ENCODE measurements around the gene PAX3. TPM values are rescaled to one million over a fixed set of nuclear protein-coding genes. Genes with fewer than 3 reads are reported as not detected.

The PAX3 gene
- total and polyA plus RNA-seq, 9 donors = not detected

DNA sequence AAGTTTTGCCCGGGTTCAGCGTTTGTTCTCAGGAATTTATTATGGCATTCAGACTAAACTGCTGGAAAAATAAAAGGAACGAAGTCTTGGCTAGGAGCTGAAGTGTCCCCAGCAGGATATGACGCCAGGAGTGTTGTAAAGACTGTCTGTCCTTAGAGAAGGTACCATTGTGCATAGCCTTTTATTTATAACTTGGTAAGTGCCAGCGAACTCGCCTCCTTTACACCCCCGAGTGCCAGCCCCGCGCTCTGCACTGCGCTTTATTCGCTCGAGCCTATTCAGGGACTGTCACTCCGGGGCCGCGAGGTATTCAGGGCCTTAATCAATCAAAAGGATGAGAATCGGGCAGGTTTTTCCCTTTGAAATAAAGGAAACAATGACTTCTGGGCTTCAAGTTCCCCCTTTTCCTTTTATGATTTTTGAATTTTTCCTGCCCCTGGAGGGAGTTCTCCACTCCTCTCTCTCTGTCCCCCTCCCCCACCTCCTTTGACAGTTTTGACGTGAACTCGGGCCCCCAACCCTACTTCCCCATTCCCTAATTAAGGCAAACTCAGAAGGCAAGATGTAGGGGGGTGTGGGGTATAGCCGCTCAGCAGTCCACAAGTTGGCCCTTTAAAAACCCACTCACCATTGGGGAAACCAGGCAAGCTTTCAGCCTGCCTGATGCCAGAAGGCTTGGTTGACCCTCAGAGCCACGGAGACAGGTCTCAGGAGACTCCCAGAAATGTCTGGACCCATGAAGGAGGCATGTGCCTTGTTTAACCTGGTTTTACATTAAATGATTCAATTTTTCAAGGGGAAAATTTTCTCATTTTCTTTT lies 1.3 kb upstream of the PAX3 start:
- TF ChIP-seq POLR2A (IDR thresholded peaks at IDR 0.05) = no peak
- TF ChIP-seq, protein P1, sequence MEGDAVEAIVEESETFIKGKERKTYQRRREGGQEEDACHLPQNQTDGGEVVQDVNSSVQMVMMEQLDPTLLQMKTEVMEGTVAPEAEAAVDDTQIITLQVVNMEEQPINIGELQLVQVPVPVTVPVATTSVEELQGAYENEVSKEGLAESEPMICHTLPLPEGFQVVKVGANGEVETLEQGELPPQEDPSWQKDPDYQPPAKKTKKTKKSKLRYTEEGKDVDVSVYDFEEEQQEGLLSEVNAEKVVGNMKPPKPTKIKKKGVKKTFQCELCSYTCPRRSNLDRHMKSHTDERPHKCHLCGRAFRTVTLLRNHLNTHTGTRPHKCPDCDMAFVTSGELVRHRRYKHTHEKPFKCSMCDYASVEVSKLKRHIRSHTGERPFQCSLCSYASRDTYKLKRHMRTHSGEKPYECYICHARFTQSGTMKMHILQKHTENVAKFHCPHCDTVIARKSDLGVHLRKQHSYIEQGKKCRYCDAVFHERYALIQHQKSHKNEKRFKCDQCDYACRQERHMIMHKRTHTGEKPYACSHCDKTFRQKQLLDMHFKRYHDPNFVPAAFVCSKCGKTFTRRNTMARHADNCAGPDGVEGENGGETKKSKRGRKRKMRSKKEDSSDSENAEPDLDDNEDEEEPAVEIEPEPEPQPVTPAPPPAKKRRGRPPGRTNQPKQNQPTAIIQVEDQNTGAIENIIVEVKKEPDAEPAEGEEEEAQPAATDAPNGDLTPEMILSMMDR (IDR thresholded peaks at IDR 0.05) = no peak
- TF ChIP-seq EP300 (IDR thresholded peaks at IDR 0.05) = no peak
- Histone ChIP-seq H3K27ac (no peak overlapping the region), H3K9me3 (no peaks in the 10 kb centered on the region), H3K27me3 (peaks cover 7% of the 10 kb centered on the region), H3K4me3 (no peak overlapping the region), H3K36me3 (no peaks in the 10 kb centered on the region), H3K4me1 (ENCODE audit: insufficient read depth) (peaks cover 2% of the 10 kb centered on the region)
- WGBS, 3 donors = 8 to 12% (median 11%) methylated on average over 20 of the region's 20 CpGs
- intact Hi-C loops (cut with DNase I) = no loop called here
- DNase-seq = no peak

DNA sequence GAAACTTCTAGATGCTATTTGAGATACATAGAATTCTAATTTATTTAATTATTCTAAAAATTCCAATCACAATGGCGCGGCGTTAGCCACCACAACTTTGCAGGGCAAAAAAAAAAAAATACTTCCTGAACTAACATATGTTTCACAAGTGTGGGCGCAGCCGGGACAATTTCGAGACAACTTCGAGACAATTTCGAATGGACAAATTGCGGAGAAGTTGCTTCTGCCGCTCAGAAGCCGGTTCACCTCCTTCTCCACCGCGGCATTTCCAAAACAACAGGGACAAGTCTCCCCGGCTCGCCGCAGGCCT lies 842 bp downstream of the PAX3 start:
- 11 to 13% (median 12%) methylated on average over 16 of the region's 16 CpGs for WGBS, 3 donors
- intact Hi-C loops (cut with DNase I) = no loop called here
- H3K27me3 ChIP-seq = peaks cover 4% of the 10 kb centered on the region
- no peaks in the 10 kb centered on the region for H3K36me3 ChIP-seq
- H3K27ac ChIP-seq = no peak overlapping the region
- TF ChIP-seq, protein P1 (IDR thresholded peaks at IDR 0.05) = no peak
- TF ChIP-seq EP300 (IDR thresholded peaks at IDR 0.05) = no peak
- TF ChIP-seq POLR2A (IDR thresholded peaks at IDR 0.05) = no peak
- no peaks in the 10 kb centered on the region for H3K4me1 ChIP-seq (ENCODE audit: insufficient read depth)
- no peak for DNase-seq
- H3K9me3 ChIP-seq = no peaks in the 10 kb centered on the region
- H3K4me3 ChIP-seq = no peak overlapping the region

GRCh38 chr2:222297600-222297935 lies 1.2 kb downstream of the PAX3 start:
- H3K27ac ChIP-seq = no peak overlapping the region
- no peak overlapping the region for H3K4me3 ChIP-seq
- no peak for DNase-seq
- TF ChIP-seq POLR2A (IDR thresholded peaks at IDR 0.05) (no peak), EP300 (IDR thresholded peaks at IDR 0.05) (no peak)
- TF ChIP-seq, protein P1 (IDR thresholded peaks at IDR 0.05) = no peak
- H3K36me3 ChIP-seq = no peaks in the 10 kb centered on the region
- H3K4me1 ChIP-seq (ENCODE audit: insufficient read depth) = no peaks in the 10 kb centered on the region
- intact Hi-C loops (cut with DNase I) = no loop called here
- WGBS, 3 donors = 12 to 23% (median 13%) methylated on average over 6 of the region's 6 CpGs
- no peaks in the 10 kb centered on the region for H3K9me3 ChIP-seq
- peaks cover 4% of the 10 kb centered on the region for H3K27me3 ChIP-seq

DNA sequence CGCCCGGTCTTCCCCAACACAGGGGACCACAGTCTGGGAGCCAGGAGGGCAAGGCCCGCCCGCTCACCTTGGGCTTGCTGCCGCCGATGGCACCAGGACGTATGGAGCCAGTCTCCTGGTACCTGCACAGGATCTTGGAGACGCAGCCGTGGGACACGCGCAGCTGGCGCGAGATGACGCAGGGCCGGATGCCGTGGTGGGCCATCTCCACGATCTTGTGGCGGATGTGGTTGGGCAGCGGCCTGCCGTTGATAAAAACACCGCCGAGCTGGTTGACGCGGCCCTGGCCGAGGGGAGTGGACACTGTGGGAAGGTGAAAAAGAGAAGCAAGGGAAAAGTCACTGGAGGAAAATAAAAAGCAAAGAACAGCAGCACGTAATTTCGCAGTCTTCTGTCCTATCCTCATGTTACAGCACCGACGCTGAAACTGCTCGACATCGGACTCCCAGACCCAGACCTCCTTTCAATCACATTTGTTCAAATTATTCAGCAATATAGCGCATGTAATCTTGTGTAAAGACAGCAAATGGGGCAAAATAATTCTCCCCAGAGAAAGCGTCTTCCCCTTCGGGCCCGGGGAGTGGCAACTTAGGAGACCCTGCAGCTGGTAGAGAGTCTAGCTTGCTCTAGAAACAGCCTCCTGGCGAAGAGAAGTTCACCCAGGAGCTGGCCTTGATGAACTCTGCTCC lies 1.7 kb downstream of the PAX3 start:
- no peak overlapping the region for H3K4me3 ChIP-seq
- no peak for DNase-seq
- no peaks in the 10 kb centered on the region for H3K4me1 ChIP-seq (ENCODE audit: insufficient read depth)
- H3K27me3 ChIP-seq = peaks cover 4% of the 10 kb centered on the region
- no peak for TF ChIP-seq EP300 (IDR thresholded peaks at IDR 0.05)
- no peak for TF ChIP-seq POLR2A (IDR thresholded peaks at IDR 0.05)
- TF ChIP-seq, protein P1 (IDR thresholded peaks at IDR 0.05) = no peak
- no peaks in the 10 kb centered on the region for H3K36me3 ChIP-seq
- H3K9me3 ChIP-seq = no peaks in the 10 kb centered on the region
- intact Hi-C loops (cut with DNase I) = no loop called here
- WGBS, 3 donors = 10 to 13% (median 11%) methylated on average over 36 of the region's 36 CpGs
- no peak overlapping the region for H3K27ac ChIP-seq
